Measurements from ENCODE around the gene SRGAP3.

GRCh38 chr3:8962226-8962861, 287.1 kb downstream of the SRGAP3 start:
- no peak for TF ChIP-seq CTCF (IDR thresholded peaks at IDR 0.05)
- TF ChIP-seq EZH2 (IDR thresholded peaks at IDR 0.05; ENCODE audit: borderline replicate concordance, insufficient read depth, low read depth, low read length, poor library complexity, severe bottlenecking), result no peak

All from B cell (primary cell).